ENCODE results near the gene RALGAPA2.

RALGAPA2 gene

GRCh38 chr20:20712474-20713243 lies at the start of gene RALGAPA2:
Gene RALGAPA2 (minus strand): TSS chr20:20712644. CDS start chr20:20712480, 164 bp downstream.
- no peaks in the 10 kb centered on the region for H3K27me3 ChIP-seq (ENCODE audit: low read length)
- peak within 1 kb of the TSS; percentile 63 for H3K4me2 ChIP-seq (ENCODE audit: low read depth, low read length, poor library complexity, severe bottlenecking)
- TF ChIP-seq EZH2phosphoT487 (conservative IDR thresholded peaks at IDR 0.05; ENCODE audit: low read length) (no peak), CTCF (IDR thresholded peaks at IDR 0.05; ENCODE audit: insufficient read depth, low read length, poor library complexity, severe bottlenecking) (no peak)
- H3K79me2 ChIP-seq (ENCODE audit: insufficient read depth, low read length), result no peaks in the 10 kb centered on the region
- peak within 1 kb of the TSS; percentile 76 for H3K9ac ChIP-seq (ENCODE audit: low read length)
- H3K9me3 ChIP-seq (ENCODE audit: insufficient read depth, low read length), result no peaks in the 10 kb centered on the region
- H3K36me3 ChIP-seq (ENCODE audit: low read length), result no peaks in the 10 kb centered on the region
- H3K27ac ChIP-seq (ENCODE audit: low read depth, low read length), result peak within 1 kb of the TSS; percentile 49
- H3F3A ChIP-seq (ENCODE audit: insufficient read depth), result 0 out of 2 replicates have a peak, but pooled peaks cover 10% of the 10 kb centered on the region
- H4K20me1 ChIP-seq (ENCODE audit: low read depth, low read length), result no peaks in the 10 kb centered on the region
- no peaks in the 10 kb centered on the region for H3K9me2 ChIP-seq (replicated peaks; ENCODE audit: insufficient read depth, low read length)
- H2AFZ ChIP-seq (ENCODE audit: low read depth, low read length, severe bottlenecking), result peak within 1 kb of the TSS; percentile 92
- H3K4me3 ChIP-seq (ENCODE audit: insufficient read depth, low read length, poor library complexity, severe bottlenecking), result peak within 1 kb of the TSS; percentile 89

- H3K36me3 ChIP-seq (ENCODE audit: low read length), result no peaks in the 10 kb centered on the region
- no peaks in the 10 kb centered on the region for H3F3A ChIP-seq (ENCODE audit: insufficient read depth)
These were observed 48.9 kb upstream of the RALGAPA2 start for GRCh38 chr20:20761301-20761700.

GRCh38 chr20:20759132-20759531 lies 46.7 kb upstream of the RALGAPA2 start:
- H3K9me3 ChIP-seq (ENCODE audit: insufficient read depth, low read length), result no peaks in the 10 kb centered on the region
- H3K27me3 ChIP-seq (ENCODE audit: low read length), result no peaks in the 10 kb centered on the region
- TF ChIP-seq EZH2phosphoT487 (conservative IDR thresholded peaks at IDR 0.05; ENCODE audit: low read length) (no peak), CTCF (IDR thresholded peaks at IDR 0.05; ENCODE audit: insufficient read depth, low read length, poor library complexity, severe bottlenecking) (no peak)
- no peaks in the 10 kb centered on the region for H4K20me1 ChIP-seq (ENCODE audit: low read depth, low read length)
- no peaks in the 10 kb centered on the region for H3K79me2 ChIP-seq (ENCODE audit: insufficient read depth, low read length)
- no peaks in the 10 kb centered on the region for H3K36me3 ChIP-seq (ENCODE audit: low read length)
- H3K9ac ChIP-seq (ENCODE audit: low read length), result no peak overlapping the region
- H2AFZ ChIP-seq (ENCODE audit: low read depth, low read length, severe bottlenecking), result no peak overlapping the region
- H3K27ac ChIP-seq (ENCODE audit: low read depth, low read length), result no peak overlapping the region
- no peak overlapping the region for H3K4me3 ChIP-seq (ENCODE audit: insufficient read depth, low read length, poor library complexity, severe bottlenecking)
- H3K9me2 ChIP-seq (replicated peaks; ENCODE audit: insufficient read depth, low read length), result no peaks in the 10 kb centered on the region
- no peaks in the 10 kb centered on the region for H3F3A ChIP-seq (ENCODE audit: insufficient read depth)
- H3K4me2 ChIP-seq (ENCODE audit: low read depth, low read length, poor library complexity, severe bottlenecking), result no peak overlapping the region

More at GRCh38 chr20:20761301-20761700, 48.9 kb upstream of the RALGAPA2 start:
- Histone ChIP-seq H3K9ac (ENCODE audit: low read length) (no peak overlapping the region), H3K27ac (ENCODE audit: low read depth, low read length) (no peak overlapping the region), H3K79me2 (ENCODE audit: insufficient read depth, low read length) (no peaks in the 10 kb centered on the region), H2AFZ (ENCODE audit: low read depth, low read length, severe bottlenecking) (no peak overlapping the region), H3K4me3 (ENCODE audit: insufficient read depth, low read length, poor library complexity, severe bottlenecking) (no peak overlapping the region), H3K27me3 (ENCODE audit: low read length) (no peaks in the 10 kb centered on the region), H3K9me3 (ENCODE audit: insufficient read depth, low read length) (no peaks in the 10 kb centered on the region), H3K4me2 (ENCODE audit: low read depth, low read length, poor library complexity, severe bottlenecking) (no peak overlapping the region), H4K20me1 (ENCODE audit: low read depth, low read length) (no peaks in the 10 kb centered on the region), H3K9me2 (replicated peaks; ENCODE audit: insufficient read depth, low read length) (no peaks in the 10 kb centered on the region)
- no peak for TF ChIP-seq EZH2phosphoT487 (conservative IDR thresholded peaks at IDR 0.05; ENCODE audit: low read length)

- H3K4me2 ChIP-seq (ENCODE audit: low read depth, low read length, poor library complexity, severe bottlenecking), result no peak overlapping the region
- H2AFZ ChIP-seq (ENCODE audit: low read depth, low read length, severe bottlenecking), result no peak overlapping the region
- H3F3A ChIP-seq (ENCODE audit: insufficient read depth), result no peaks in the 10 kb centered on the region
- H3K27ac ChIP-seq (ENCODE audit: low read depth, low read length), result no peak overlapping the region
- no peaks in the 10 kb centered on the region for H4K20me1 ChIP-seq (ENCODE audit: low read depth, low read length)
- H3K9ac ChIP-seq (ENCODE audit: low read length), result no peak overlapping the region
- H3K36me3 ChIP-seq (ENCODE audit: low read length), result no peaks in the 10 kb centered on the region
- TF ChIP-seq CTCF (IDR thresholded peaks at IDR 0.05; ENCODE audit: insufficient read depth, low read length, poor library complexity, severe bottlenecking), result no peak
- H3K79me2 ChIP-seq (ENCODE audit: insufficient read depth, low read length), result no peaks in the 10 kb centered on the region
- H3K4me3 ChIP-seq (ENCODE audit: insufficient read depth, low read length, poor library complexity, severe bottlenecking), result no peak overlapping the region
- no peaks in the 10 kb centered on the region for H3K27me3 ChIP-seq (ENCODE audit: low read length)
- H3K9me2 ChIP-seq (replicated peaks; ENCODE audit: insufficient read depth, low read length), result no peaks in the 10 kb centered on the region
- H3K9me3 ChIP-seq (ENCODE audit: insufficient read depth, low read length), result no peaks in the 10 kb centered on the region
These were observed 43.4 kb upstream of the RALGAPA2 start for GRCh38 chr20:20755674-20756319.
